Kidney (tissue), 22 donors: ENCODE results near the gene TULP4. TPM values are rescaled to one million over a fixed set of nuclear protein-coding genes. Genes with fewer than 3 reads are reported as not detected.

Experiments used
- DNase-seq, 5 donors: peaks; one replicate each; pipeline ENCODE4 v3.0.0-alpha.2; 2013 to 2020
- FAIRE-seq: peaks from 2 replicates; lab custom pipeline; 2012; peaks lifted over from hg19 to GRCh38; lab: Jason Lieb, UNC
- H3K27ac ChIP-seq, 2 donors: one replicate each; pipeline ENCODE4 v1.7.0; 2013; ENCODE audit warnings: low read depth in 2 of 2, low read length in 2 of 2, inconsistent platforms in 1 of 2
- H3K27me3 ChIP-seq: one replicate; pipeline ENCODE4 v1.7.1; 2013; ENCODE audit warnings: low read length, inconsistent platforms; ENCODE audit not compliant: control insufficient read depth, insufficient read depth
- H3K36me3 ChIP-seq, 3 donors: one replicate each; pipeline versions ENCODE4 v1.7.0 to v1.7.1; 2013; ENCODE audit warnings: low read length in 3 of 3, control low read depth in 1 of 3, inconsistent platforms in 1 of 3; ENCODE audit not compliant: insufficient read depth in 3 of 3, control insufficient read depth in 2 of 3
- H3K4me1 ChIP-seq, 3 donors: one replicate each; pipeline versions ENCODE4 v1.7.0 to v1.7.1; 2013; ENCODE audit warnings: low read length in 3 of 3, inconsistent platforms in 1 of 3, low read depth in 1 of 3; ENCODE audit not compliant: control insufficient read depth in 2 of 3, insufficient read depth in 2 of 3
- H3K4me3 ChIP-seq, 3 donors: one replicate each; pipeline versions ENCODE4 v1.7.0 to v1.8.1; 2013; ENCODE audit warnings: low read length in 3 of 3, control low read depth in 1 of 3, inconsistent platforms in 1 of 3
- H3K9ac ChIP-seq, 3 donors: one replicate each; pipeline versions ENCODE4 v1.7.0 to v1.7.1; 2013; ENCODE audit warnings: low read length in 3 of 3, control low read depth in 1 of 3, inconsistent platforms in 1 of 3
- H3K9me3 ChIP-seq, 3 donors: one replicate each; pipeline versions ENCODE4 v1.7.0 to v1.7.1; 2013; ENCODE audit warnings: low read length in 3 of 3, control low read depth in 1 of 3, inconsistent platforms in 1 of 3; ENCODE audit not compliant: control insufficient read depth in 2 of 3, insufficient read depth in 1 of 3
- CTCF ChIP-seq: IDR thresholded peaks from 3 replicates; pipeline ENCODE4 v1.5.1; 2012; ENCODE audit warnings: mild to moderate bottlenecking, moderate library complexity, borderline replicate concordance; ENCODE audit not compliant: insufficient read depth; ENCODE audit errors: extremely low read depth
- intact Hi-C: fragments of 100-400 bp; cut with DNase I; formaldehyde crosslinking; loops from one replicate; pipeline ENCODE4 v1.11.1; 2022
- long read RNA-seq, 10 donors: library from polyadenylated mRNA in 1 of 10; unstranded in 1 of 10; transcript quantifications; one replicate each; pipeline ENCODE4 v2.0.0 and lab custom pipeline, GENCODE V29; 2021 to 2026
- polyA plus RNA-seq: library from polyadenylated mRNA; stranded (reverse); fragments of 350-450 nt; fragmentation: Illumina TruSeq; extraction: RNeasy Lipid Tissue Mini Kit (QIAGEN cat#74804); gene quantifications from one replicate; pipeline ENCODE4 v1.2.3, GENCODE V29; 2014; ENCODE audit warnings: low read depth, low replicate concordance; ENCODE audit not compliant: insufficient read depth
- total RNA-seq: library from RNA; stranded (reverse); fragmentation: NEBNext Ultra II Directional; extraction: Animal tissue kit (Norgen Biotek cat#: 25700); gene quantifications from one replicate; pipeline ENCODE4 v1.2.1, GENCODE V29; 2021
- donor health status: control.
- donor health status: control.
- donor health status: control.
- donor health status: control.
- donor health status: control.
- donor health status: DM: yes; HTN: yes; CAD: no.
- donor health status: Normal renal cell carcinoma (clear cell type).

The TULP4 gene
- total RNA-seq (114 TPM), polyA plus RNA-seq (3.3 TPM)
- long read RNA-seq, donor 1, partial matches to known transcripts, result 0 of 1 reads
- long read RNA-seq, donor 1, other reads (novel, unspliced or antisense), result 0 of 1 reads
- long read RNA-seq, donor 2, result 0 reads
- long read RNA-seq, donor 3, partial matches to known transcripts, result 0 of 1 reads
- long read RNA-seq, donor 3, other reads (novel, unspliced or antisense), result 0 of 1 reads
- long read RNA-seq, donor 4, partial matches to known transcripts, result 0 of 1 reads
- long read RNA-seq, donor 4, other reads (novel, unspliced or antisense), result 0 of 1 reads
- long read RNA-seq, donor 5, result 0 reads
- long read RNA-seq, donor 6, result 0 reads
- long read RNA-seq, donor 7, partial matches to known transcripts, result 2 of 9 reads
- long read RNA-seq, donor 7, other reads (novel, unspliced or antisense), result 7 of 9 reads
- long read RNA-seq, donor 8, result 0 reads
- long read RNA-seq, donor 9, partial matches to known transcripts, result 0 of 1 reads
- long read RNA-seq, donor 9, other reads (novel, unspliced or antisense), result 0 of 1 reads
- long read RNA-seq, donor 10, partial matches to known transcripts, result 0 of 3 reads
- long read RNA-seq, donor 10, other reads (novel, unspliced or antisense), result 0 of 3 reads

- no peak within 1 kb of the TSS for H3K27ac ChIP-seq
- no peak within 1 kb of the TSS for H3K4me3 ChIP-seq
- no peaks in the 10 kb centered on the region for H3K4me1 ChIP-seq
- no peaks in the 10 kb centered on the region for H3K9me3 ChIP-seq
- TF ChIP-seq CTCF, result no peak
- no peak within 1 kb of the TSS for H3K9ac ChIP-seq
- intact Hi-C loops, result no loop called here
- H3K36me3 ChIP-seq, result peaks cover 0 to 3% (median 0%) of the 10 kb centered on the region in 3 donors
- H3K27me3 ChIP-seq, result no peaks in the 10 kb centered on the region
- DNase-seq, result no peak
- FAIRE-seq, result no peak
Measured at GRCh38 chr6:158312165-158312564, at the start of gene TULP4. Gene TULP4, plus strand, starts transcription at chr6:158312465. Its CDS starts 1,552 bp downstream, at chr6:158314017.

- Histone ChIP-seq H3K4me3 (no peak overlapping the region), H3K27me3 (no peaks in the 10 kb centered on the region), H3K9ac (no peak overlapping the region), H3K36me3 (no peaks in the 10 kb centered on the region), H3K27ac (no peak overlapping the region), H3K4me1 (no peaks in the 10 kb centered on the region), H3K9me3 (no peaks in the 10 kb centered on the region)
- no peak for TF ChIP-seq CTCF
- FAIRE-seq (no peak), DNase-seq (no peak)
- intact Hi-C loops, result no loop called here
Measured at GRCh38 chr6:158262755-158263154, 49.5 kb upstream of the TULP4 start.

- no peaks in the 10 kb centered on the region for H3K9me3 ChIP-seq
- DNase-seq, result no peak
- no peaks in the 10 kb centered on the region for H3K4me1 ChIP-seq
- FAIRE-seq, result no peak
- H3K36me3 ChIP-seq, result no peaks in the 10 kb centered on the region
- no peak overlapping the region for H3K9ac ChIP-seq
- no peak for TF ChIP-seq CTCF
- no peaks in the 10 kb centered on the region for H3K27me3 ChIP-seq
- H3K4me3 ChIP-seq, result no peak overlapping the region
- H3K27ac ChIP-seq, result no peak overlapping the region
- intact Hi-C loops, result no loop called here
Measured at GRCh38 chr6:158264180-158264579, 48.1 kb upstream of the TULP4 start.
